ENCODE data around the gene RNF212B. TPM values are rescaled to one million over a fixed set of nuclear protein-coding genes. Genes with fewer than 3 reads are reported as not detected.

The RNF212B gene
- polyA plus RNA-seq, 1 experiment: not detected

DNA sequence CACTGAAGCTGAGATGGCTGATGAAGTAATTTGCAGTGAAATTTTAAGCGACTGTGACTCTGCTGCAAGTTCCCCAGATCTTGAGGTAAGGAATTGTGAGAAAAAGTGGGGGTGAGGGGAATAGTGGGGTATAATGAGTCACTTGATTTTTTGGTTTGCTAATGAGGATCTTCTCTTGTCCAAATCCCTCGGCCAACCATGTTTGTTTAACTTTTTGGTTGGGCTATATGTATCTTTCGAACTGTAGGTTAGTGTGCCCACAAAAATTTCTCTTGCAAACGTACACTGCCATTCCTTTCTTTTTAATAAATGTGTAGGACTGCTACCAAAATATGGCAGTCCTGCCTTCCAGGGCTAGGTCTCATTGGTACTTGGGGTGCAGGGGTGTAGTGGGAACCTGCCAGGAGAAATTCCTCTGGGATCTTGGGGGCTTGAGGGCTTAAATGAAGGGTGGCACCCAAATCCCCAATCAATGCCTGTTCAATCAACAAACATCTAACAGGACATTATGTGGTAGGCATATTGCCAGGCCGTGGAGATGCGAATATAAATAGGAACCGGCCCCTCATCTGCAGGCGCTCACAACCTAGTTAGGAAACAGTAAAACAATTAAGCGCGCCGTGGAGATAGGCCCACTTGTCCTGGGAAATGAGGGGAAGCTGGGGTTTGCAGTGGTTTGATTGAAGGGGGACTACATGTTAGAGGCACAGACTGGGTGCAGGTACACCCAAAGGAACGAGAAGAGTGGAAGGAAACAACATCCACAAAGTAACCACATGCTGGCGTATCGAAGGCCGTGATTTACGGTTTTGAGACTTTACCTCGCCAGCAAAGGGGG lies 82.2 kb downstream of the RNF212B start:
- ChIA-PET POLR2A (no interaction called here), CTCF (interaction anchor here (0.7 to 1.8 kb wide), 3 partner anchors 19 to 34 kb away, joined by 3 to 6 read pairs (median 3); no protein-coding TSS in a partner anchor)
- no peak for DNase-seq (ENCODE audit: low read depth)
- TF ChIP-seq, protein P1, sequence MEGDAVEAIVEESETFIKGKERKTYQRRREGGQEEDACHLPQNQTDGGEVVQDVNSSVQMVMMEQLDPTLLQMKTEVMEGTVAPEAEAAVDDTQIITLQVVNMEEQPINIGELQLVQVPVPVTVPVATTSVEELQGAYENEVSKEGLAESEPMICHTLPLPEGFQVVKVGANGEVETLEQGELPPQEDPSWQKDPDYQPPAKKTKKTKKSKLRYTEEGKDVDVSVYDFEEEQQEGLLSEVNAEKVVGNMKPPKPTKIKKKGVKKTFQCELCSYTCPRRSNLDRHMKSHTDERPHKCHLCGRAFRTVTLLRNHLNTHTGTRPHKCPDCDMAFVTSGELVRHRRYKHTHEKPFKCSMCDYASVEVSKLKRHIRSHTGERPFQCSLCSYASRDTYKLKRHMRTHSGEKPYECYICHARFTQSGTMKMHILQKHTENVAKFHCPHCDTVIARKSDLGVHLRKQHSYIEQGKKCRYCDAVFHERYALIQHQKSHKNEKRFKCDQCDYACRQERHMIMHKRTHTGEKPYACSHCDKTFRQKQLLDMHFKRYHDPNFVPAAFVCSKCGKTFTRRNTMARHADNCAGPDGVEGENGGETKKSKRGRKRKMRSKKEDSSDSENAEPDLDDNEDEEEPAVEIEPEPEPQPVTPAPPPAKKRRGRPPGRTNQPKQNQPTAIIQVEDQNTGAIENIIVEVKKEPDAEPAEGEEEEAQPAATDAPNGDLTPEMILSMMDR (IDR thresholded peaks at IDR 0.05; ENCODE audit: insufficient read depth, low read depth, low read length): no peak
- Histone ChIP-seq H3K27me3 (ENCODE audit: control insufficient read depth, insufficient read depth, low read length) (no peaks in the 10 kb centered on the region), H3K36me3 (ENCODE audit: control insufficient read depth, insufficient read depth, low read length) (peaks cover 8% of the 10 kb centered on the region), H3K4me3 (ENCODE audit: low read depth, low read length) (no peak overlapping the region)

DNA sequence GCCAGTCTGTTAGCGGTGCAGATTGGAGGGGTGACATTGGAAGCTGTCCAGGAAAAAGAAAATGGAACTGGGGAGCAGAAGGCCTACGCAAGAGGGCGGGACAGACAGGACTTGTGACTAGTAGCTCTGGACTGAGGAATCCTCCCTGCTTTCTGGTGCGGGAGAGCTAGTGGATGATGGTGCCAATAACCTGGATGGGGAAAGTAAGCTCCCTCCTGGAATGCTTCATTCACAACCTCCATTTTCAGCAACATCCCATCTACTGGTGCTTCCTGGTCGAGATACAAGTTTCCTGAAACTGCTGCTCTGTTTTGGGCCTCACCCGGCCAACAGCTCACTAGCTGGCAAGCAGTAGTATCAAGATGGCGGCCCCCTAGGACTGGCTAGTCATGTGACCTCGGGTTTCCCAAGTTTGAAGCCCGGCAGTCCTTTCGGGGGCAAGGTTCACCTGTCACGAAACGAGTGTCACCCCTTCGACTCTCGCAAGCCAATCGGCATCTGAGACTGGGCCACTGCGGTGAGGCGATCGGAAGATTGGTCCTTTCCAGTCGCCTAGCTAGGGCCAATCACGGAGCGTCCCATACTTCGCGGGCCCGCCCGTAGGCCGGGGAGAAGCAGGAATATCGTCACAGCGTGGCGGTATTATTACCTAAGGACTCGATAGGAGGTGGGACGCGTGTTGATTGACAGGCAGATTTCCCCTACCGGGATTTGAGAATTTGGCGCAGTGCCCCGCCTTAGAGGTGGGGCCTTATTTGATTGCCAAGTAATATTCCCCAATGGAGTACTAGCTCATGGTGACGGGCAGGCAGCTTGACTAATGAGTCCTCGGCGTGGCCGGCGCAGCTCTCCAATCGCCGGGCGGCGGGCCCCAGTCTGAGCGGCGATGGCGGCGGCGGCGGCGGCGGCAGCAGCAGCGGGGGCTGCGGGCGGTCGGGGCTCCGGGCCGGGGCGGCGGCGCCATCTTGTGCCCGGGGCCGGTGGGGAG lies 83.1 kb downstream of the RNF212B start, which contains the start of gene PABPN1:
TSS of gene PABPN1 (plus strand) at position 874 of the 988 bp plus-strand sequence. CDS start at position 887, 13 bp downstream.
- H3K36me3 ChIP-seq (ENCODE audit: control insufficient read depth, insufficient read depth, low read length): peaks cover 11% of the 10 kb centered on the region
- peak within 1 kb of the TSS; percentile 60 for H3K4me3 ChIP-seq (ENCODE audit: low read depth, low read length)
- H3K27me3 ChIP-seq (ENCODE audit: control insufficient read depth, insufficient read depth, low read length): no peaks in the 10 kb centered on the region
- TF ChIP-seq, protein P1 (IDR thresholded peaks at IDR 0.05; ENCODE audit: insufficient read depth, low read depth, low read length): no peak
- DNase-seq (ENCODE audit: low read depth): peak; percentile 98
- ChIA-PET POLR2A (interaction anchor here (0.6 to 1.5 kb wide), 6 partner anchors 10 to 1834 kb away, joined by 3 to 10 read pairs (median 4); partner anchors contain the start of gene BCL2L2), CTCF (interaction anchor here (0.6 to 1.6 kb wide), 6 partner anchors 12 to 200 kb away, joined by 3 to 5 read pairs (median 4); partner anchors contain the start of gene PPP1R3E)

DNA sequence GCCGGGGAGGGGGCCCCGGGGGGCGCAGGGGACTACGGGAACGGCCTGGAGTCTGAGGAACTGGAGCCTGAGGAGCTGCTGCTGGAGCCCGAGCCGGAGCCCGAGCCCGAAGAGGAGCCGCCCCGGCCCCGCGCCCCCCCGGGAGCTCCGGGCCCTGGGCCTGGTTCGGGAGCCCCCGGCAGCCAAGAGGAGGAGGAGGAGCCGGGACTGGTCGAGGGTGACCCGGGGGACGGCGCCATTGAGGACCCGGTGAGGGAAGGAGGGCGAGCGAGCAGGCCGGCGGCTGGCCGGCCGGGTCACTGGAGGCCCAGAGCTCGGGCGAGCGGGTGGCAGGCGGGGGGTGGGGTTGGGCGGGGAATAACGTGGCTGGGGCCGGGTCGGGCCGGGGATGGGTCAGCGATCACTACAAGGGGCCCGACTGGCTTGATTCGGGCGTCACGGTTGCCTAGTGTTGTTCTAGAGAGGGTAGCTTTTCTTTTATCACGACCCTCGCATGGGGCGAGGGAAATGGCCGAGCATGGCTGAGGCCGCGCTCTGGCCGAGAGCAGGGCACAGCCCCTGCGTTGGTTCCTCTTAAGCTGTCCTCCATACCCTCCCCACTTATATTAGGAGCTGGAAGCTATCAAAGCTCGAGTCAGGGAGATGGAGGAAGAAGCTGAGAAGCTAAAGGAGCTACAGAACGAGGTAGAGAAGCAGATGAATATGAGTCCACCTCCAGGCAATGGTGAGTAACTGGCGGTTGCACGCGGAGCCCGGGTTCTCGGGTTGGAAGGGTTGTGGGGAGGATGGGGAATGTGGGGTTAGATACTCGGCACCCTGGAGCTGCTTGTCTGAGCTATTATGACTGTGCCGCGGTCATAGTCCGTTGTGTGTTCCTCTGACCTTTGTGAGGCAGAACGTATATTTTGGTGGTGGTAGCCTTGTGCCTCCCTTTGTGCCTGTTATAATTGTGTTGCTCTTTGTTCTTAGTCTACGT lies 84.1 kb downstream of the RNF212B start:
- H3K4me3 ChIP-seq (ENCODE audit: low read depth, low read length): peak overlapping the region; percentile 60
- TF ChIP-seq, protein P1 (IDR thresholded peaks at IDR 0.05; ENCODE audit: insufficient read depth, low read depth, low read length): no peak
- ChIA-PET POLR2A (interaction anchor here (0.5 to 1.5 kb wide), 8 partner anchors 11 to 1835 kb away, joined by 3 to 10 read pairs (median 3); partner anchors contain the start of genes BCL2L2, HOMEZ and SLC22A17), CTCF (interaction anchor here (0.6 to 2.2 kb wide), 16 partner anchors 10 to 241 kb away, joined by 3 to 10 read pairs (median 3); partner anchors contain the start of genes BCL2L2, CMTM5 and PPP1R3E)
- H3K36me3 ChIP-seq (ENCODE audit: control insufficient read depth, insufficient read depth, low read length): peaks cover 11% of the 10 kb centered on the region
- DNase-seq (ENCODE audit: low read depth): no peak
- no peaks in the 10 kb centered on the region for H3K27me3 ChIP-seq (ENCODE audit: control insufficient read depth, insufficient read depth, low read length)

Small RNAs within 50 kb of the gene (small RNA-seq; reads per million reads assigned to genes)
- gene AL049829.1 (ENCODE audit: insufficient read length, low read depth, low replicate concordance) (not detected), gene RNU6-1046P (ENCODE audit: insufficient read length, low read depth, low replicate concordance) (not detected)

Other genes starting within 250 kb of the RNF212B start
- 9.1 and 14.7 TPM in 2 replicates for gene C14orf93, start 227.8 kb upstream of the RNF212B start, polyA plus RNA-seq (2011; rRNA removed)
- gene PSMB5, start 203.0 kb upstream of the RNF212B start, polyA plus RNA-seq (2011; rRNA removed): 257 and 304 TPM in 2 replicates
- gene PSMB11, start 195.7 kb upstream of the RNF212B start, polyA plus RNA-seq (2011; rRNA removed): not detected in 2 replicates
- gene CDH24, start 180.4 kb upstream of the RNF212B start, polyA plus RNA-seq (2011; rRNA removed): 9.0 and 14.8 TPM in 2 replicates
- 120 and 123 TPM in 2 replicates for gene ACIN1, start 142.8 kb upstream of the RNF212B start, polyA plus RNA-seq (2011; rRNA removed)
- gene C14orf119, start 142.4 kb upstream of the RNF212B start, polyA plus RNA-seq (2011; rRNA removed): 104 and 112 TPM in 2 replicates
- gene CIROP, start 132.9 kb upstream of the RNF212B start, polyA plus RNA-seq (2011; rRNA removed): 0.05 and 0.07 TPM in 2 replicates
- gene CEBPE, start 118.7 kb upstream of the RNF212B start, polyA plus RNA-seq (2011; rRNA removed): not detected in 2 replicates
- 2.8 and 4.6 TPM in 2 replicates for gene SLC7A8, start 54.3 kb upstream of the RNF212B start, polyA plus RNA-seq (2011; rRNA removed)
- gene HOMEZ, start 48.2 kb downstream of the RNF212B start, polyA plus RNA-seq (2011; rRNA removed): 11.9 and 16.0 TPM in 2 replicates
- 2.5 and 2.8 TPM in 2 replicates for gene PPP1R3E, start 64.9 kb downstream of the RNF212B start, polyA plus RNA-seq (2011; rRNA removed)
- 26.5 and 27.9 TPM in 2 replicates for gene BCL2L2, start 68.9 kb downstream of the RNF212B start, polyA plus RNA-seq (2011; rRNA removed)
- 119 and 143 TPM in 2 replicates for gene PABPN1, start 83.5 kb downstream of the RNF212B start, polyA plus RNA-seq (2011; rRNA removed)
- gene SLC22A17, start 115.0 kb downstream of the RNF212B start, polyA plus RNA-seq (2011; rRNA removed): 9.0 and 14.0 TPM in 2 replicates
- gene EFS, start 127.2 kb downstream of the RNF212B start, polyA plus RNA-seq (2011; rRNA removed): 1.5 and 2.7 TPM in 2 replicates
- not detected in 2 replicates for gene IL25, start 134.9 kb downstream of the RNF212B start, polyA plus RNA-seq (2011; rRNA removed)
- gene CMTM5, start 139.1 kb downstream of the RNF212B start, polyA plus RNA-seq (2011; rRNA removed): not detected in 2 replicates
- gene MYH6, start 170.3 kb downstream of the RNF212B start, polyA plus RNA-seq (2011; rRNA removed): not detected in 2 replicates
- gene MYH7, start 197.7 kb downstream of the RNF212B start, polyA plus RNA-seq (2011; rRNA removed): not detected in 2 replicates
- 34.5 and 51.3 TPM in 2 replicates for gene NGDN, start 231.8 kb downstream of the RNF212B start, polyA plus RNA-seq (2011; rRNA removed)